Stomach smooth muscle (tissue), 2 donors: ENCODE results near the gene NID1.
"Not testable (repeated sequence)": the region's sequence is repeated elsewhere in the genome, so short reads cannot be mapped to it uniquely, and the experiment has no call there.

ENCODE experiments used
- H3K27ac ChIP-seq: one replicate; pipeline ENCODE4 v1.7.0; 2013; ENCODE audit warnings: mild to moderate bottlenecking, low read length, inconsistent platforms
- H3K27me3 ChIP-seq, 2 donors: one replicate each; pipeline ENCODE4 v1.7.0; 2013; ENCODE audit warnings: low read length in 2 of 2; ENCODE audit not compliant: insufficient read depth in 2 of 2, control insufficient read depth in 1 of 2
- H3K36me3 ChIP-seq, 2 donors: one replicate each; pipeline ENCODE4 v1.7.0; 2013; ENCODE audit warnings: low read length in 2 of 2; ENCODE audit not compliant: control insufficient read depth in 2 of 2, insufficient read depth in 2 of 2
- H3K4me1 ChIP-seq: one replicate; pipeline ENCODE4 v1.7.0; 2013; ENCODE audit warnings: low read length; ENCODE audit not compliant: control insufficient read depth, insufficient read depth
- H3K4me3 ChIP-seq, 2 donors: one replicate each; pipeline ENCODE4 v1.7.0; 2013; ENCODE audit warnings: low read length in 2 of 2
- H3K9ac ChIP-seq, 2 donors: one replicate each; pipeline ENCODE4 v1.7.0; 2013; ENCODE audit warnings: low read length in 2 of 2, mild to moderate bottlenecking in 1 of 2
- H3K9me3 ChIP-seq, 2 donors: one replicate each; pipeline ENCODE4 v1.7.0; 2013; ENCODE audit warnings: low read length in 2 of 2; ENCODE audit not compliant: control insufficient read depth in 2 of 2
- donor health status: healthy.
- donor health status: Pancreatic carcinoma.

NID1 gene

GRCh38 chr1:236103646-236104218 lies 38.8 kb upstream of the NID1 start:
- Histone ChIP-seq H3K27me3 (peaks cover 0 to 5% of the 10 kb centered on the region in 2 donors), H3K9me3 (no peaks in the 10 kb centered on the region), H3K4me1 (peaks cover 3% of the 10 kb centered on the region), H3K36me3 (no peaks in the 10 kb centered on the region), H3K9ac (peak overlapping the region in 1 of 2 donors; percentile 36), H3K4me3 (peak overlapping the region in 1 of 2 donors; percentile 60), H3K27ac (no peak overlapping the region)

DNA sequence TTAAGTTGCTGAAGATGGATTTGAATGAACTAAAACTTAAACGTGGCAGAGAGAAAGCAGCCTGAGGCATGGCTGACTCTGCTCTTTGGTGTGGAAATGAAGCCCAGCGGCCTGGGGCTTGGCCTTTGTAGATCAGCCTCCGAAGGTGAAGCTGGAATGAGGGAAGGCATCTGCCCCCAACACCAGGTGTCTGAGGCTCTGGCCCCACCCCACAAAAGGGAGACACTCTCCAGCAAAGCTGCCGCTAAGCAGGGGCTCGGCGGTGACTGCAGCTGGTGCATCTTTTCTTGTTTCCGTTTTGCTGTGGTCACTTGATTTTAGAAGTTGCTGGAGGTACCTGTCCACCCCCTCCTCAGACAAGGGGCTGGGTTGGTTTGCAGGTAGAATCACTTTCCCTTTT lies 38.2 kb upstream of the NID1 start:
- Histone ChIP-seq H3K4me3 (no peak overlapping the region), H3K4me1 (peaks cover 3% of the 10 kb centered on the region), H3K36me3 (no peaks in the 10 kb centered on the region), H3K9ac (no peak overlapping the region), H3K27ac (no peak overlapping the region), H3K9me3 (no peaks in the 10 kb centered on the region), H3K27me3 (peaks cover 0 to 5% of the 10 kb centered on the region in 2 donors)

- H3K4me1 ChIP-seq: peaks cover 3% of the 10 kb centered on the region
- H3K27ac ChIP-seq: no peak overlapping the region
- H3K4me3 ChIP-seq: no peak overlapping the region
- no peaks in the 10 kb centered on the region for H3K36me3 ChIP-seq
- H3K27me3 ChIP-seq: peaks cover 0 to 5% of the 10 kb centered on the region in 2 donors
- no peaks in the 10 kb centered on the region for H3K9me3 ChIP-seq
- H3K9ac ChIP-seq: no peak overlapping the region
These were observed 37.7 kb upstream of the NID1 start for GRCh38 chr1:236102611-236103010.

- Histone ChIP-seq H3K4me1 (peaks cover 8% of the 10 kb centered on the region), H3K4me3 (no peak overlapping the region), H3K9ac (no peak overlapping the region), H3K27me3 (peaks cover 0 to 5% of the 10 kb centered on the region in 2 donors), H3K9me3 (peaks cover 0 to 5% of the 10 kb centered on the region in 2 donors), H3K27ac (no peak overlapping the region), H3K36me3 (no peaks in the 10 kb centered on the region)
These were observed 36.6 kb upstream of the NID1 start for GRCh38 chr1:236101233-236102200.

DNA sequence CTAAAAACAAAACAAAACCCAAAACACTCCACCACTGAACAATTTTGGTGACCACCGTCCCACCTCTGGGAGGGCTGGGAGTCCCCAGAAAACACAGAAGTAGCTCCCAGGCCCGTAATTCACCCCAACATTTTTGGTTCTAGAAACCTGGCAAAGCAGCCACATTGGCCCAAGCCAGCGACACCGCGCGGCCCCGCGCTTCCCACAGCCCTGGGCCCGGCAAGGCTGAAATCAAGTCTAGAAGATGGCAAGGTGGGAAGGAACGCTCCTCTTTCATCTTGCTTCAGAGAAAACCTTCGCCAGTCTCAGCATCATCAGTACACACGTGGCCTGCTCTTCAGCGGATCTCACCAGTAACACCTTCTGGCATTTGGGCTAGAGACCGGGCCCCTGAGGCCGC lies 35.9 kb upstream of the NID1 start:
- Histone ChIP-seq H3K4me3 (no peak overlapping the region), H3K9ac (no peak overlapping the region), H3K36me3 (no peaks in the 10 kb centered on the region), H3K27me3 (peaks cover 0 to 5% of the 10 kb centered on the region in 2 donors), H3K27ac (no peak overlapping the region), H3K4me1 (peaks cover 8% of the 10 kb centered on the region), H3K9me3 (peaks cover 0 to 5% of the 10 kb centered on the region in 2 donors)

GRCh38 chr1:236099355-236099974 lies 34.6 kb upstream of the NID1 start:
- Histone ChIP-seq H3K36me3 (no peaks in the 10 kb centered on the region), H3K9me3 (peaks cover 0 to 5% of the 10 kb centered on the region in 2 donors), H3K4me1 (peaks cover 11% of the 10 kb centered on the region), H3K27me3 (peaks cover 0 to 5% of the 10 kb centered on the region in 2 donors), H3K27ac (no peak overlapping the region), H3K4me3 (no peak overlapping the region), H3K9ac (no peak overlapping the region)

DNA sequence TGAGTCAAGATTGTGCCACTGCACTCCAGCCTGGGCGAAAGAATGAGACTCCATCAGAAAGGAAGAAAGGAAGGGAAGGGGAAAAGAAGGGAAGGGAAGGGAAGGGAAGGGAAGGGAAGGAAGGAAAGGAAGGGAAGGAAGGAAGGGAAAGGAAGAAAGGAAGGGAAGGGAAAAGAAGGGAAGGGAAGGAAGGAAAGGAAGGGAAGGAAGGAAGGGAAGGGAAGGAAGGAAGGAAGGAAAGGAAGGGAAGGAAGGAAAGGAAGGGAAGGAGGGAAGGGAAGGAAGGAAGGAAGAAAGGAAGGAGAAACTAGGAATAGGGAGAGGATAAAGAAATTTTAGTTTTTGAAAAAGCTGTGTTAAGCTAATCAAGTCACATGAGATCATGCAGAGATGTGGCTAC lies 33.4 kb upstream of the NID1 start:
- peaks cover 8% of the 10 kb centered on the region for H3K4me1 ChIP-seq
- H3K27ac ChIP-seq: no peak overlapping the region
- H3K4me3 ChIP-seq: no peak overlapping the region
- peaks cover 0 to 5% of the 10 kb centered on the region in 2 donors for H3K27me3 ChIP-seq
- H3K36me3 ChIP-seq: no peaks in the 10 kb centered on the region
- peaks cover 0 to 5% of the 10 kb centered on the region in 2 donors for H3K9me3 ChIP-seq
- no peak overlapping the region for H3K9ac ChIP-seq

- H3K9me3 ChIP-seq, H3K4me3 ChIP-seq, H3K4me1 ChIP-seq, H3K36me3 ChIP-seq, H3K27me3 ChIP-seq: not testable (repeated sequence)
- peak overlapping the region in 1 of 2 donors; percentile 36 for H3K9ac ChIP-seq
- H3K27ac ChIP-seq: peak overlapping the region; percentile 87
These were observed 32.0 kb upstream of the NID1 start for GRCh38 chr1:236096660-236097482.

GRCh38 chr1:236095705-236096520 lies 31.0 kb upstream of the NID1 start:
- Histone ChIP-seq H3K27me3 (peaks cover 0 to 4% of the 10 kb centered on the region in 2 donors), H3K9ac (no peak overlapping the region), H3K9me3 (peaks cover 0 to 5% of the 10 kb centered on the region in 2 donors), H3K27ac (no peak overlapping the region), H3K4me3 (no peak overlapping the region), H3K4me1 (peaks cover 8% of the 10 kb centered on the region), H3K36me3 (no peaks in the 10 kb centered on the region)
